ENCODE data around the gene PPP1R2. TPM values are rescaled to one million over a fixed set of nuclear protein-coding genes. Genes with fewer than 3 reads are reported as not detected.

Gene PPP1R2
- total RNA-seq, 1 donor = 203 TPM

DNA sequence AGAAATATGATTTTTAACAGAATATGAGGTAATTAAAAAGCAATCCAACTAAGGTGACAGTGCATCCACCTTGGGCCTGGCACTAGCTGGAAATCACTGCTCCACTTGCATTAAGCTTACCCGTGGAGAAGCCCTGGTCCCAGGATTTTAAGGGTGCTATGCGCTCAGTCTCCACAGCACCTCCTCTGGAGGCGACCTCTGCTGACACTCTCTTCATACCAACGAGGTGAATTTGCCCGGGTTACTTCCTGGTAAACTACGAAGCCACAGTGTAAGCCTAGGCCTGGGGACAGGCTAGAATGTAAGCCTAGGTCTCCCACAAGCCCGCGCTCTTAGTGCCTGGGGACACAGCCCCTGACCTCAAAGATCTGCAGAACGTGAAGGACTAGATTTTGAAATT is 39.8 kb upstream of the PPP1R2 start:
- Histone ChIP-seq H3K36me3 (ENCODE audit: insufficient read depth, low read length) (no peaks in the 10 kb centered on the region), H2AFZ (ENCODE audit: low read length) (no peak overlapping the region), H3K4me2 (ENCODE audit: insufficient read depth, low read length) (no peak overlapping the region), H3K4me3 (ENCODE audit: insufficient read depth, low read length) (no peak overlapping the region), H3K27ac (ENCODE audit: low read depth, low read length) (no peak overlapping the region), H3K9me3 (ENCODE audit: low read depth, low read length) (no peaks in the 10 kb centered on the region), H3K4me1 (ENCODE audit: insufficient read depth, low read length) (no peaks in the 10 kb centered on the region), H4K20me1 (ENCODE audit: insufficient read depth, low read length) (no peaks in the 10 kb centered on the region), H3K27me3 (ENCODE audit: insufficient read depth, low read length) (no peaks in the 10 kb centered on the region), H3K79me2 (ENCODE audit: insufficient read depth, low read length) (no peaks in the 10 kb centered on the region)
- no peak for DNase-seq (ENCODE audit: insufficient read length, low spot score, missing footprints)
- TF ChIP-seq, protein P1, sequence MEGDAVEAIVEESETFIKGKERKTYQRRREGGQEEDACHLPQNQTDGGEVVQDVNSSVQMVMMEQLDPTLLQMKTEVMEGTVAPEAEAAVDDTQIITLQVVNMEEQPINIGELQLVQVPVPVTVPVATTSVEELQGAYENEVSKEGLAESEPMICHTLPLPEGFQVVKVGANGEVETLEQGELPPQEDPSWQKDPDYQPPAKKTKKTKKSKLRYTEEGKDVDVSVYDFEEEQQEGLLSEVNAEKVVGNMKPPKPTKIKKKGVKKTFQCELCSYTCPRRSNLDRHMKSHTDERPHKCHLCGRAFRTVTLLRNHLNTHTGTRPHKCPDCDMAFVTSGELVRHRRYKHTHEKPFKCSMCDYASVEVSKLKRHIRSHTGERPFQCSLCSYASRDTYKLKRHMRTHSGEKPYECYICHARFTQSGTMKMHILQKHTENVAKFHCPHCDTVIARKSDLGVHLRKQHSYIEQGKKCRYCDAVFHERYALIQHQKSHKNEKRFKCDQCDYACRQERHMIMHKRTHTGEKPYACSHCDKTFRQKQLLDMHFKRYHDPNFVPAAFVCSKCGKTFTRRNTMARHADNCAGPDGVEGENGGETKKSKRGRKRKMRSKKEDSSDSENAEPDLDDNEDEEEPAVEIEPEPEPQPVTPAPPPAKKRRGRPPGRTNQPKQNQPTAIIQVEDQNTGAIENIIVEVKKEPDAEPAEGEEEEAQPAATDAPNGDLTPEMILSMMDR (IDR thresholded peaks at IDR 0.05; ENCODE audit: extremely low read depth, low read depth, low read length) = no peak

DNA sequence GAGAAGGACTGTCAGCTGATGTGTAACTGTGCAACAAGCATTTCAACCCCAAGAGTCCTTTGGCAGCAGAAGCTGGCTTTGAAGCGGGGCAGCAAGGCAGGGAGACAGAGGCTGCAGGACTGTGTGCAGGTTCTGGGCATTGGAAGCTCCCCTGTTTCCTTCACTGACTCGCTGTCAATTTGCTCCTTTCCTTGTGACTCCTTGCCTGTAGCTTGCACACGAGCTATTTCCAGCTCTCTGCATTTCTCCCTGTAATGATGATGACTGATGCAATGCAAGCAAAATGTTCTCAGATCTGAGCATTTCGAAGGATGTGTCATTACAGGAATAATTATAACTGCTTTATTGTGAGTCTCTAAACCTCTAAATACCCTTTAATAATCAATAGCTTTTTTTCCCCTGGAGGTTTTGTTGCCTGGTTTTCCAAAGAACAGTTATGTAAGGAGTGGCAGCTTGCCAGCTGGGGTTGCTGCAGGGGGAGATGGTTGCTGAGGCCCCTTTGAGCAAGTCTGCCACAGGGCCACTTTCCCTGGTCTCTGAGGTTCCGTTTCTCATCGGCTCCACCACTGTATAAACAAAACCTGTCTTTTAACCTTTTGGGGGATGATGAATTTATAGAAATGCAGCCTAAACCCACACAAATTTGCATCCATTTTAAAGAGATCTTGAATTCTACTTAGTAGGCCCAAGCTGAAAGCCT is 37.8 kb upstream of the PPP1R2 start:
- Histone ChIP-seq H3K9me3 (ENCODE audit: low read depth, low read length) (no peaks in the 10 kb centered on the region), H3K4me3 (ENCODE audit: insufficient read depth, low read length) (no peak overlapping the region), H3K79me2 (ENCODE audit: insufficient read depth, low read length) (no peaks in the 10 kb centered on the region), H3K4me2 (ENCODE audit: insufficient read depth, low read length) (no peak overlapping the region), H3K36me3 (ENCODE audit: insufficient read depth, low read length) (no peaks in the 10 kb centered on the region), H2AFZ (ENCODE audit: low read length) (no peak overlapping the region), H3K27ac (ENCODE audit: low read depth, low read length) (no peak overlapping the region), H3K27me3 (ENCODE audit: insufficient read depth, low read length) (no peaks in the 10 kb centered on the region), H4K20me1 (ENCODE audit: insufficient read depth, low read length) (no peaks in the 10 kb centered on the region), H3K4me1 (ENCODE audit: insufficient read depth, low read length) (no peaks in the 10 kb centered on the region)
- TF ChIP-seq, protein P1 (IDR thresholded peaks at IDR 0.05; ENCODE audit: extremely low read depth, low read depth, low read length) = no peak
- peak; percentile 88 for DNase-seq (ENCODE audit: insufficient read length, low spot score, missing footprints)

DNA sequence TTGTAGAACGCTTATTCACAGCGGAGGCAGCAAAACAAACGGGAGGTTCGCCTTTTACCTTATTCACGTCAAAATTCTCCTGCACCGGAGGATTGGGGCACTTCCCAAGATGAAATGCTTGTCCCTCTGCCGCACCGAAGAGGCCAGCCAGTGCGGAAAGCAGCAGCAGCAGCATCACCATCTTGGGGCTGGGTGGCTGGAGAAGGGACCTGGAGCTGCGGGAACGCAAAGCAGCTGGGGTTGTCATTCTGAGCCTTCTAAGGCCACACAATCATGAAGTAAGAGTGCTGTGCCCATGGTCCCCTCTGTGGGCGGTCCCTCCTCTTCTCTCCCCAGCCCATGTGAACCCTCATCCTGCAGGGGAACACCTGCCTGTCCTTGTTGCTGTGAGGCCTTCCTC is 36.2 kb upstream of the PPP1R2 start:
- no peaks in the 10 kb centered on the region for H3K4me1 ChIP-seq (ENCODE audit: insufficient read depth, low read length)
- H3K79me2 ChIP-seq (ENCODE audit: insufficient read depth, low read length) = no peaks in the 10 kb centered on the region
- no peaks in the 10 kb centered on the region for H4K20me1 ChIP-seq (ENCODE audit: insufficient read depth, low read length)
- DNase-seq (ENCODE audit: insufficient read length, low spot score, missing footprints) = no peak
- no peak overlapping the region for H2AFZ ChIP-seq (ENCODE audit: low read length)
- H3K4me2 ChIP-seq (ENCODE audit: insufficient read depth, low read length) = no peak overlapping the region
- H3K27ac ChIP-seq (ENCODE audit: low read depth, low read length) = no peak overlapping the region
- TF ChIP-seq, protein P1 (IDR thresholded peaks at IDR 0.05; ENCODE audit: extremely low read depth, low read depth, low read length) = no peak
- no peaks in the 10 kb centered on the region for H3K36me3 ChIP-seq (ENCODE audit: insufficient read depth, low read length)
- H3K9me3 ChIP-seq (ENCODE audit: low read depth, low read length) = no peaks in the 10 kb centered on the region
- H3K4me3 ChIP-seq (ENCODE audit: insufficient read depth, low read length) = no peak overlapping the region
- no peaks in the 10 kb centered on the region for H3K27me3 ChIP-seq (ENCODE audit: insufficient read depth, low read length)

DNA sequence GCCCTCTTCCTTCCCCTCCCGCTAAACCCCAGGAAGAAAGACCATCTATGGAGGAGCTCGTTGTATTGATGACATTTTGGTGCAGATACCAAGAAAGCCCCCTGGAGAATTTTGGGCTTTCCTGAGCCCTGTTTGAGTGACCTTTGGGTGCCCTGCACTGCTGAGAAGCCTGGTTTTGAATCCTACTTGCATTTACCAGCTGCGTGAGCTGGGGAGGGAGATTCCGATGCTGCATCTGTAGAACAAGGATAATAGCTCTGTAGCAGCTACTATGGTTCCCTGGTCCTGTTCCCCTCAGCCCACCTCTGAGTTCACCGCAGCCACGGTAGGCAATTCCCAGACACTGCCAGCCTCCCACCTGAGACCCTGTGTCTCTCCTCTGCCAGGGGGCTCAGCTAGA is 35.4 kb upstream of the PPP1R2 start:
- H3K4me2 ChIP-seq (ENCODE audit: insufficient read depth, low read length) = no peak overlapping the region
- H3K79me2 ChIP-seq (ENCODE audit: insufficient read depth, low read length) = no peaks in the 10 kb centered on the region
- no peak overlapping the region for H3K27ac ChIP-seq (ENCODE audit: low read depth, low read length)
- DNase-seq (ENCODE audit: insufficient read length, low spot score, missing footprints) = no peak
- no peak overlapping the region for H3K4me3 ChIP-seq (ENCODE audit: insufficient read depth, low read length)
- no peak overlapping the region for H2AFZ ChIP-seq (ENCODE audit: low read length)
- TF ChIP-seq, protein P1 (IDR thresholded peaks at IDR 0.05; ENCODE audit: extremely low read depth, low read depth, low read length) = no peak
- H3K4me1 ChIP-seq (ENCODE audit: insufficient read depth, low read length) = no peaks in the 10 kb centered on the region
- H3K9me3 ChIP-seq (ENCODE audit: low read depth, low read length) = no peaks in the 10 kb centered on the region
- no peaks in the 10 kb centered on the region for H4K20me1 ChIP-seq (ENCODE audit: insufficient read depth, low read length)
- H3K36me3 ChIP-seq (ENCODE audit: insufficient read depth, low read length) = no peaks in the 10 kb centered on the region
- H3K27me3 ChIP-seq (ENCODE audit: insufficient read depth, low read length) = no peaks in the 10 kb centered on the region
